Measurements from ENCODE around the gene ANKRD55. TPM values are rescaled to one million over a fixed set of nuclear protein-coding genes. Genes with fewer than 3 reads are reported as not detected.

Gene ANKRD55
- polyA plus RNA-seq, 1 of the 3 experiments (the other 2 are of a cell fraction): not detected

GRCh38 chr5:56111404-56111781 is 121.7 kb downstream of the ANKRD55 start:
- Histone ChIP-seq H3K27ac (ENCODE audit: low read depth in 2 of 2, low read length in 1 of 2) (no peak overlapping the region), H3K4me2 (no peak overlapping the region), H3K4me1 (ENCODE audit: control insufficient read depth in 1 of 2, insufficient read depth in 2 of 2, low read depth in 1 of 2, low read length in 1 of 2) (peaks cover 0 to 4% of the 10 kb centered on the region in 2 experiments; a peak in 1 of 4 replicates), H4K20me1 (ENCODE audit: insufficient read depth) (no peaks in the 10 kb centered on the region), H2AFZ (ENCODE audit: low read depth) (no peak overlapping the region), H3K79me2 (ENCODE audit: insufficient read depth) (no peaks in the 10 kb centered on the region), H3K9ac (no peak overlapping the region), H3K9me3 (no peaks in the 10 kb centered on the region), H3F3A (replicated peaks; ENCODE audit: insufficient read depth) (no peaks in the 10 kb centered on the region), H3K27me3 (ENCODE audit: insufficient read depth) (no peaks in the 10 kb centered on the region), H3K4me3 (ENCODE audit: low read depth in 2 of 2, low read length in 1 of 2) (no peak overlapping the region), H3K36me3 (replicated peaks in 1 of 2; ENCODE audit: control insufficient read depth in 1 of 2, insufficient read depth in 2 of 2, low read length in 1 of 2) (no peaks in the 10 kb centered on the region), H3K9me2 (no peaks in the 10 kb centered on the region)
- POLR2A ChIA-PET: no interaction called here
- TF ChIP-seq TEAD4 (IDR thresholded peaks at IDR 0.05; ENCODE audit: borderline replicate concordance, insufficient read depth): no peak
- no peak for TF ChIP-seq RCOR1 (IDR thresholded peaks at IDR 0.05; ENCODE audit: low read length)
- TF ChIP-seq GABPA (IDR thresholded peaks at IDR 0.05; ENCODE audit: low read depth): no peak
- no peak for TF ChIP-seq TCF12 (IDR thresholded peaks at IDR 0.05)
- TF ChIP-seq ELF1 (IDR thresholded peaks at IDR 0.05): no peak
- CTCF ChIA-PET: no interaction called here
- no peak for DNase-seq
- 82% methylated on average over 6 of the region's 9 CpGs for WGBS (ENCODE audit: low lambda C conversion rate)

- 84% methylated on average over 6 of the region's 6 CpGs for WGBS (ENCODE audit: low lambda C conversion rate)
- no peaks in the 10 kb centered on the region for H3K9me2 ChIP-seq
- no peak overlapping the region for H3K4me3 ChIP-seq (ENCODE audit: low read depth in 2 of 2, low read length in 1 of 2)
- H3K4me1 ChIP-seq (ENCODE audit: control insufficient read depth in 1 of 2, insufficient read depth in 2 of 2, low read depth in 1 of 2, low read length in 1 of 2): peaks cover 0 to 4% of the 10 kb centered on the region in 2 experiments; a peak in 1 of 4 replicates
- H3K36me3 ChIP-seq (replicated peaks in 1 of 2; ENCODE audit: control insufficient read depth in 1 of 2, insufficient read depth in 2 of 2, low read length in 1 of 2): no peaks in the 10 kb centered on the region
- no peaks in the 10 kb centered on the region for H4K20me1 ChIP-seq (ENCODE audit: insufficient read depth)
- no peak for DNase-seq
- H3K79me2 ChIP-seq (ENCODE audit: insufficient read depth): no peaks in the 10 kb centered on the region
- POLR2A ChIA-PET: no interaction called here
- no peaks in the 10 kb centered on the region for H3F3A ChIP-seq (replicated peaks; ENCODE audit: insufficient read depth)
- no peaks in the 10 kb centered on the region for H3K27me3 ChIP-seq (ENCODE audit: insufficient read depth)
- no peak for TF ChIP-seq IRF3 (IDR thresholded peaks at IDR 0.05; ENCODE audit: low read depth, low read length)
- no peak for TF ChIP-seq YY1 (IDR thresholded peaks at IDR 0.05; ENCODE audit: low read depth)
- no peak for TF ChIP-seq RXRA (IDR thresholded peaks at IDR 0.05; ENCODE audit: borderline replicate concordance, low read depth)
- TF ChIP-seq TCF12 (IDR thresholded peaks at IDR 0.05): no peak
- no peak for TF ChIP-seq EP300 (IDR thresholded peaks at IDR 0.05; ENCODE audit: borderline replicate concordance in 1 of 2, low read depth in 1 of 2, low read length in 1 of 2)
- TF ChIP-seq EZH2phosphoT487 (IDR thresholded peaks at IDR 0.05; ENCODE audit: borderline replicate concordance, low read depth): no peak
- TF ChIP-seq REST (IDR thresholded peaks at IDR 0.05; ENCODE audit: low read depth, low read length): no peak
- no peak for TF ChIP-seq RFX5 (IDR thresholded peaks at IDR 0.05; ENCODE audit: low read length)
- no peak for TF ChIP-seq JUND (IDR thresholded peaks at IDR 0.05)
- no peak for TF ChIP-seq MAX (IDR thresholded peaks at IDR 0.05; ENCODE audit: low read depth)
- no peak overlapping the region for H3K9ac ChIP-seq
- no peak overlapping the region for H2AFZ ChIP-seq (ENCODE audit: low read depth)
- H3K4me2 ChIP-seq: no peak overlapping the region
- H3K9me3 ChIP-seq: no peaks in the 10 kb centered on the region
- CTCF ChIA-PET: no interaction called here
- H3K27ac ChIP-seq (ENCODE audit: low read depth in 2 of 2, low read length in 1 of 2): no peak overlapping the region
Measured at GRCh38 chr5:56110646-56111403, 122.3 kb downstream of the ANKRD55 start.
